ENCODE measurements around the gene HNF1B. TPM values are rescaled to one million over a fixed set of nuclear protein-coding genes. Genes with fewer than 3 reads are reported as not detected.

Gene HNF1B
- total RNA-seq, 2 donors from 2014 or later = 22.3 to 37.6 TPM

- no peaks in the 10 kb centered on the region for H3K9me3 ChIP-seq
- H3K36me3 ChIP-seq (replicated peaks in 1 of 2; ENCODE audit: insufficient read depth in 1 of 2, low read depth in 2 of 2) = peaks cover 0 to 15% of the 10 kb centered on the region in 2 donors
- H3K27me3 ChIP-seq = no peaks in the 10 kb centered on the region
- H3K4me3 ChIP-seq = no peak overlapping the region
- peak overlapping the region in 3 of 4 donors; percentile 32 to 57 (median 34) for H3K27ac ChIP-seq
- ATAC-seq (no peak), DNase-seq (no peak)
- H3K4me1 ChIP-seq = peaks cover 49% of the 10 kb centered on the region
- WGBS, 2 donors = 90 to 97% methylated on average over 9 to 12 of the region's 12 CpGs
- no peak for TF ChIP-seq POLR2A (IDR thresholded peaks at IDR 0.05)
- TF ChIP-seq, protein P1, sequence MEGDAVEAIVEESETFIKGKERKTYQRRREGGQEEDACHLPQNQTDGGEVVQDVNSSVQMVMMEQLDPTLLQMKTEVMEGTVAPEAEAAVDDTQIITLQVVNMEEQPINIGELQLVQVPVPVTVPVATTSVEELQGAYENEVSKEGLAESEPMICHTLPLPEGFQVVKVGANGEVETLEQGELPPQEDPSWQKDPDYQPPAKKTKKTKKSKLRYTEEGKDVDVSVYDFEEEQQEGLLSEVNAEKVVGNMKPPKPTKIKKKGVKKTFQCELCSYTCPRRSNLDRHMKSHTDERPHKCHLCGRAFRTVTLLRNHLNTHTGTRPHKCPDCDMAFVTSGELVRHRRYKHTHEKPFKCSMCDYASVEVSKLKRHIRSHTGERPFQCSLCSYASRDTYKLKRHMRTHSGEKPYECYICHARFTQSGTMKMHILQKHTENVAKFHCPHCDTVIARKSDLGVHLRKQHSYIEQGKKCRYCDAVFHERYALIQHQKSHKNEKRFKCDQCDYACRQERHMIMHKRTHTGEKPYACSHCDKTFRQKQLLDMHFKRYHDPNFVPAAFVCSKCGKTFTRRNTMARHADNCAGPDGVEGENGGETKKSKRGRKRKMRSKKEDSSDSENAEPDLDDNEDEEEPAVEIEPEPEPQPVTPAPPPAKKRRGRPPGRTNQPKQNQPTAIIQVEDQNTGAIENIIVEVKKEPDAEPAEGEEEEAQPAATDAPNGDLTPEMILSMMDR (IDR thresholded peaks at IDR 0.05) = no peak
- intact Hi-C loops (cut with DNase I) = no loop called here
These were observed 13.8 kb downstream of the HNF1B start for GRCh38 chr17:37731056-37731455.

- Histone ChIP-seq H3K36me3 (replicated peaks in 1 of 2; ENCODE audit: insufficient read depth in 1 of 2, low read depth in 2 of 2) (peaks cover 0 to 12% of the 10 kb centered on the region in 2 donors), H3K27ac (peak overlapping the region in 3 of 4 donors; percentile 41 to 57 (median 45)), H3K4me1 (peaks cover 54% of the 10 kb centered on the region), H3K4me3 (no peak overlapping the region), H3K9me3 (no peaks in the 10 kb centered on the region), H3K27me3 (no peaks in the 10 kb centered on the region)
- 68 to 81% methylated on average over 6 of the region's 6 CpGs for WGBS, 2 donors
- intact Hi-C loops (cut with DNase I) = no loop called here
- ATAC-seq (no peak), DNase-seq (no peak)
- TF ChIP-seq POLR2A (IDR thresholded peaks at IDR 0.05) = no peak
- TF ChIP-seq, protein P1 (IDR thresholded peaks at IDR 0.05) = no peak
These were observed 15.0 kb downstream of the HNF1B start for GRCh38 chr17:37729905-37730304.

DNA sequence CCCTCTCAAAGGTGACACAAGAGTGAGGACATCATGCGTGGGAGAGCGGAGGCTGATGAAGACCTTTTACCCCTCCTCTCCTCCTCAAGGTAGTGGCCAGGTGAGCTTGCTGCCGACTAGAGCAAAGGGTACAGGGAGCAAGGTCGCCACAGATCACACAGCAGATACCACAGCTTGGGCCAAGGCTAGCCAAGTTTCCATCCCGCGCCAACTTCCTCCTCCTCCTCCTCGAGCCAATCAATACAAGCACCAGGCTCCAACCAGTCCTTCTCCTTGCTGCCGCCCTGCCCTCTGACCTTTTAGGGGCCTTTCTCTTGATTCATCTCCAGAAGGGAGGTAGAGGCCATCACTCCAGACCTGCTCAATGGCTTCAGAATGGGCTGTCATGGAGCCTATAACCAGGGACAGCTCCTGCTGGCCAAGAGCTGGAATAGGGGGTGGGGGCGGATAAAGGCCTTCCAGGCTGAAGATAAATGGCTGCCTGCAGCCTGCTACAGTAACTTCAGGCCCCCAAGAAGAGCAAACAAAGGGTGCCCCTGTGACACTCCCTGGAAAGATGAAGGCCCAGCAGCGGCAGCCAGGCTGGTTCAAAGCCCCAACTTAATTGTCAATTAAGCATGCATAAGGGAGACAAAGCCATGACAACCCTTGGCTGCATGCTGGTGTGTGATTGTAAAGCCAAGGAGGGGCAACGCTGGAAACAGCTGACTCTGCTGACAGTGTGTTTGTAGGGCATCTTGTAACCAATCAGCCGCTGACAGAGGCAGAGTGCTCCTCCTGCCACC is 17.8 kb downstream of the HNF1B start:
- no peaks in the 10 kb centered on the region for H3K9me3 ChIP-seq
- H3K36me3 ChIP-seq (replicated peaks in 1 of 2; ENCODE audit: insufficient read depth in 1 of 2, low read depth in 2 of 2) = peaks cover 0 to 12% of the 10 kb centered on the region in 2 donors
- no peak overlapping the region for H3K4me3 ChIP-seq
- peaks cover 69% of the 10 kb centered on the region for H3K4me1 ChIP-seq
- no peaks in the 10 kb centered on the region for H3K27me3 ChIP-seq
- intact Hi-C loops (cut with DNase I) = no loop called here
- DNase-seq (peak; percentile 67 to 85 (median 72)), ATAC-seq (peak; percentile 81)
- H3K27ac ChIP-seq = peak overlapping the region in 3 of 4 donors; percentile 73 to 78 (median 75)
- TF ChIP-seq, protein P1 (IDR thresholded peaks at IDR 0.05) = no peak
- 33 to 43% methylated on average over 5 to 12 of the region's 12 CpGs for WGBS, 2 donors

- H3K27ac ChIP-seq = peak overlapping the region; percentile 9 to 78 (median 74)
- no peaks in the 10 kb centered on the region for H3K27me3 ChIP-seq
- WGBS, 2 donors = 51 to 61% methylated on average over 3 of the region's 3 CpGs
- peaks cover 75% of the 10 kb centered on the region for H3K4me1 ChIP-seq
- DNase-seq (no peak), ATAC-seq (no peak)
- no peak for TF ChIP-seq POLR2A (IDR thresholded peaks at IDR 0.05)
- TF ChIP-seq, protein P1 (IDR thresholded peaks at IDR 0.05) = no peak
- H3K4me3 ChIP-seq = no peak overlapping the region
- peaks cover 0 to 8% of the 10 kb centered on the region in 2 donors for H3K36me3 ChIP-seq (replicated peaks in 1 of 2; ENCODE audit: insufficient read depth in 1 of 2, low read depth in 2 of 2)
- no peaks in the 10 kb centered on the region for H3K9me3 ChIP-seq
- intact Hi-C loops (cut with DNase I) = no loop called here
These were observed 18.6 kb downstream of the HNF1B start for GRCh38 chr17:37726248-37726647.
